ENCODE results near the gene TBC1D14.

GRCh38 chr4:6873792-6874461 is 35.7 kb upstream of the TBC1D14 start:
- TF ChIP-seq EZH2 (IDR thresholded peaks at IDR 0.05; ENCODE audit: borderline replicate concordance) (no peak), CTCF (IDR thresholded peaks at IDR 0.05; ENCODE audit: poor library complexity) (peak; percentile 69), EZH2phosphoT487 (IDR thresholded peaks at IDR 0.05; ENCODE audit: low read depth, severe bottlenecking, unreplicated experiment) (no peak)
